ENCODE data around the gene RORC.
"Not testable (repeated sequence)": the region's sequence is repeated elsewhere in the genome, so short reads cannot be mapped to it uniquely, and the experiment has no call there.

Gene RORC

DNA sequence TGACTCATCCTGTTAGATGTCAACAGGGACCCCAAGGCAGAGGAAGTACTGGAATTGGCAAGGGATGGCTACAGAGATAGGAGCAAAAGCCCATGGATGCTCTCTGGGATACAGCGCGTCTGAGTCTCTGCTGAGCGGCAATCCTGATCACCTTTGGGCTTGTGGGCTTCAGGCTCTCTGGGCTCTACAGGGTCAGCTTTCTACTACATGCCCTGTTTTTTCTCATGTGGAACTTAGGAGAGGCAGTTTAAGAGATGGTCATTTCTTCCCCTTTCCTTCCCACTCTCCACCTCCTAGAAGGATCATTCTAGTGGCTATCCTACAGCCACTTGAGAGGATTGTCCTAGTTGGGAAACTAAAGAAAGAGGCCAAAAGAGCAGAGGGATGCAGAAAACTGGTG lies 27.7 kb downstream of the RORC start:
- no peak for DNase-seq

DNA sequence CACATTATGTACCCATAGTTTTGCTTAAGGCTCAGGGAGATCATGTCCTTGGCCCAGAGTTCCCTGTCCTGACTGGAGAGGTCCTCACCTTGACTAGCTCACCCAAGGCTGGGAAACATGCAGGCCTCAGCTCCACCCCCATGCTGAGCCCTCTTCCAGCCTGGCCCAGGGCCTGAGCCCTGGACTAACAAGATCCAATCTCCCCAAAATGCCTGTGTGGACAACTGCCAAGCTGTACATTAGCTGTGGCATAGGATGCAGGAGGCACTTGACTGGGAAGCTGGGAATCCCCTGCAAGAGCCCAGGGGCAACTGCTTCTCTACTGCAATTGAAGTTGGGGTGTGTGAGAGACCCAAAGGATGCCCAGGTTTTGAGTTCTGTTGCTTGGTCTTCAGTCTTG lies 28.4 kb downstream of the RORC start:
- no peak for DNase-seq

DNA sequence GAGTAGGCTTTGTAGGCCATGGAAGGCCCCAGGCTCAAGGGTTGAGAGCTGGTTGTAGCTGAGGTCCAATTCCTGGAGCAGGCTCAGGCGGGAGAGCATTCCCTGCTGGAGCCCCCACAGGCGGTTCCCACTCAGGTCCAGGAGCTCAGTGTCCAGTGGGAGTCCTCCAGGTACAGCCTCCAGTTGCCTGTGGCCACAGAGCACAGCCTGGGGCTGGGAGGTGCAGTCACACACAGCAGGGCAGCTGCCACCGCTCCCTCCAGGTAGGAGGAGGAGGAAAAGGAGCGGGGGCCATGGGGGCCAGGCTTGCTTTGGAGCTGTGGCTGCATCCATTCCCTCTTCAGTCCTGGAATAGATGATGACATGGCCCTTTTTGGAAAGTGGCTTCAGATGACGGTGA lies 29.2 kb downstream of the RORC start:
- no peak for DNase-seq

DNA sequence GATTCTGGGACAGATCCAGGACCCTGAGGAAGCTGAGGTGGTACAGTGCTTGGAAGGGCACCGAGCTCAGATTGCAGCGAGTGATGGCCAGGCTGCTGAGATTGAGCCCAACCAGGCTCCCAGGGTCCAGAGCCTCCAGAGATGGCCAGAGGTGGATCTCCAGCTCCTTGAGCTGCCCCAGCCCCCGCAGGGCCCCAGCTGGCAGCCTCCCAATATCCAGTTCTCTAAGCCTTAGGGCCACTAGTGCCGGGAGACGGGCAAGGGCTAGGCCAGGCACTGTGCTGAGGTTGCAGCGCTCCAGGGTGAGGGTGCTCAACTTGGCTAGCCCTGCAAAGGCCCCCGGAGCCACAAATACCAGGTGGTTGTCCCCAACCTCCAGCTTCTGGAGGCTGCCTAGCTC lies 29.8 kb downstream of the RORC start:
- DNase-seq: no peak

DNA sequence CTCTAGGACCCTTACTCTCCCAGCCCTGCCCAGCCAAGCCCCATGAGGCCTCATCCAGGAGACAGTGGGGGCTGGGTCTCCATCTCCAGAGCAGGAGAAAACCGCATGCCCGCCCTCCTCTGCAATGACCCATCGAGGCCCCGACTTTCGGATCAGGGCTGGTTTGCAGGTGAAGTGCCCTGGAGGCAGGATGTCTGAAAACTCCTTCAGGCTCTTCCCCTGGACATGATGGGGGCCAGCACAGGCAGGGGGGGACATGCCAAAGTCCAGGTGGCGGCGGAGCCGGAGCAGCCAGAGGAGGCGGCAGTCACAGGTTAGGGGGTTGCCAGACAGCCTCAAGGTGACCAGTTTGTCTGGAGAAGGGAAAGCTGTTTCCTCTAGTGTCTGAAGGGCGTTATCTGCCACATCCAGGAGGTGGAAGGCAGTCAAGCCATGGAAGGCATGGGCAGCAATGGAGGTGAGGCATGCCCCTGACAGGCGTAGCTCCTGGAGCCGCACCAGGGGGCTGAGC lies 30.2 kb downstream of the RORC start:
- DNase-seq: no peak

DNA sequence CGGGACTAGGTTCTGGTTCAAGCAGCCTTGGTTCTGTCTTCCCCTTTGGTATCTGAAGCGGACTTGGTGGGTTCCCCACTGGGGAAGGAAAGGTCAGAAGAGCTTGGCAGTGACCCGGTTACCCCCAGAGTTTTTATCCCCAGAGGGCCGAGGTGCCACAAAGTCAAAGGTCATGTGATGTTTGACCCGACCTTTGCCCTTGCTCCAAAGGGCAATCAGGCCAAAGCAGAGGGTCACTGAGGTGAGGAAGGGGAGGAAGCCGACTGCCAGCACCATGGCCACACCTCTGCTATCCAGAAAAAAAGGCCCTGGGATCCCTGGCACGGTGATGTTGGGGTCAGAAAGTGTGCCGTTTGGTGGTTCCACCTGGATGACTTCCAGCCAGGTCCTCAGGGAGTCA lies 30.8 kb downstream of the RORC start:
- DNase-seq: no peak

DNA sequence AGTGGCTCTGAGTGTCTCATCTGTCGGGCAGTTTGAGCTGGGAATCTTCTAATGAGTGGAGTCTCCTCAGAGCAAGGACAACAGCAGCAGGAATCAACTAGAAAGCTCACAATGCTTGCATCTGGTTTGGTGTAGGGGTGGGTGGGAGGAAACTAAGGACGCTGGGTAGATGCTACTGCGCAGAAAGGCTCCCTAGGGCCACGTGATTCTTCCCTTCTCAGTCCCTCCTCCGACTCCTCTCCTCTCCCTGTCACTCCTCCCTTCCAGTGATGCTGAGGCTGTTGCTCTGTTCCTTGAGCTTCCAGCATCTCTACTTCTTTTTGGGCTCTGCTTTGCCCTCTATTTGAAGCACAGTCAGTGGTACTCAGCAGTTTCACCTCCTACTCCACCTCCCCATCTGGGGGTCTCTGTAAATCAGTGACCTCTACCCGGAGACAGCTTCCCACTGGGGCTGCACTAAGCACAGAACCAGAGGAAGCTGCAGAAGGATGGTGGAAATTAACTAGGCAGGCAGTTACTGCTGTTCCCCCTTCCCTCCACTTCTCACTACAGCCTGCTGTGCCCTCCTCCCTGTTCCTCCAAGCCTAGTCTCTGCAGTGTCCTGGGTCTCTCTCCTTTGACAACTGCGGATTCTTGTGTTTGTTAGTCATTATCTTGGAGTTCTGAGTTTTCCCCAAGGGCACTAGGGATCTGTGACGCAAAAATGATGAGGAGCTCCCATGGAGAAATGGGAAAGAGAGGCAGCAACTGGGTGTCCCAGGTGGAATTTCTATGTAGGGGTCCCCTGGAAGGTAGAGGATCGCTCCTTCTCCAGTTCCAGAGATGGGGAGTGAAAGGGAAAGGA lies 32.2 kb downstream of the RORC start:
- DNase-seq: no peak

DNA sequence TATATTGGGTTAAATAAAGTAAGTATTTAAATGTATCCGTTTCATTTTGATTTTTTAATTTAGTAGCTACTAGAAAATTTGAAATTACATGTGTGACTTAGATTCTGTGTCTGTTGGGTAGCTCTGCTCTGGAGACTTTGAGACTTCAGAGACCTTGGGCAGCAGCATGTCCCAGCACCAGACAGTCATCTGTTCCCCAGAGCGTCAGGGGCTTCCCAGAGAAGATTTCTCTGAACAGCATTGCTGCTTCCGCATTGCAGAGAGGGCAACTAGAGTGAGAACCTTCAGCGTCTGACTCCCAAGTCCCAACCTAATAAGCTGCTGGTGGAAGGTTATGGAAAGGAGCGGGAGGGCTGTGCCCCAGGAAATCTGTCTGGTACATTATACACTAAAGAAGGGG lies 33.0 kb downstream of the RORC start:
- no peak for DNase-seq

DNA sequence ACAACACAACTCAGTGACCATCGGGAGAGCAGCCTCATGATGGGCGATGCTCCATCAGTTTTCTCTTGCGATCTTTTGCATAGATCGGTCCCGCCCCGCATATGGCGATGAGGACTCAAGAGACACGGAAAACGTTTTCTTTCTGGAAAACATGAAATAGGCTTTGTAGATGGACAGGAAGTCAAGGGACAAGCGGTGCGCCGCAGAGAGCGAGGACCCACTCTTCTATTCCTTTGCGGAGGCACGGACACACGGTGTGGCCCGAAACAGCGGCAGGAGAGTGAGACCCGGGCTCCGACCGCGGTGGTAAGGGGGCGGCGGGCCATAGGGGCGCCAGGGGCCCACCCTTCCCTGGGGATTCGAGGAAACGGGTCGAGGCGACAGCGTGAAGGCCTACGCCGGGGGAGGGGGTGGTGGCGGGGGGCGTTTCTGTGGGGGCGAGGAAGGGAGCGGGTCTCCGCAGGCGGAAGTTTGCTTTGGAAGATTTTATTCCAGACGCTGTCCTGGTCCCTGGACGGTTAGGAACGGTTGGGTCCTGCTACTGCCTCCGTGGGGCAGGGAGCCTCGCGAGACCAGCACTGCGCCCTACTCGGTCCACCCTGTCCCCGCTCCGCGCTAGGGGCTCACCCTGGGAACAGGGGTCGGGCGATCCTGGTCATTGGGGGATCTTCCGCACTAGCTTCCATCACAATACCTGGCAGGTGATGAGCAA lies 40.5 kb downstream of the RORC start:
- DNase-seq: no peak

DNA sequence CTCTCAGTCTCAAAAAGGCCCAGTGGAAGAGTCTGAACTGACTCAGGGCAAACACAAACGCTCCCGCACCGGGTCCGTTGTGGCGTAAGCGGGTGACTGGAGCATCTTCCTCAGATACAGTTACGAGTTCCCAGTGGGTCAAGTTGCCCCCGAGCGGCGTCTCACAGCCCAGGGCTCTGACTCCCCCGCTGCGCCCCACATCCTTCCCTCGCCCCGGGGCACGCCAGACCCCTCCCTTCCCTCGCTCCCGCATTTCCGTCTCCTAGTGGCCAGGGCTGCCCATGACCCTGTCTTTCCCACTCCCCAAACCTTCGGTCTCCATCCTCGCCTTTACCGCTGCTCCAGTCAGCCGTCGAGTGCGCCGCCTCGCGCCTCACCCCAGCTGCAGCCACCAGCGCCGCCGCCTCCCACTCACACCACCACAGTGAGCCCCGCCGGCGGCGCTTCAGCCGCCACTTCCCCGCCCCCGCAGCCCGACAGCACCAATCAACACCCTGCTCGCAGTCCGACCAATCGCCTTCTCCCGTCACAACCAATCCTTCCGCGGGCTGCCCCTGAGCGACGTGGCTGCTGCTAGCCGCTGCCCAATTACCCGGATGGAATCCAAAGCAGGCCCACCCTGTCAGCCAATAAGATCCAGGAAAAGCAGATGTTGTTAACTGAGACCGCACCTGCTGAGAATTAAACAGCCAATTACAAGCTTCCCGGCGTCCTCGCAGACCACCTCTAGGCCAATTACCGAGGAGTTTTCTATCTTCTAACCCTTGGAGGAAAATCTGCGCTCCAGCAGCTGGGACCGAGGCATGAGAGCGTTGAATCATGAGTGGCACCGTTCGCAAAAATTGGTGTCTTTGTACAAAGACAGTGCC lies 41.3 kb downstream of the RORC start, which contains the start of gene TDRKH:
Gene TDRKH (minus strand): TSS at position 430 of the 869 bp plus-strand sequence. CDS start 7,478 bp downstream, outside the sequence.
- peak; percentile 99 for DNase-seq

DNA sequence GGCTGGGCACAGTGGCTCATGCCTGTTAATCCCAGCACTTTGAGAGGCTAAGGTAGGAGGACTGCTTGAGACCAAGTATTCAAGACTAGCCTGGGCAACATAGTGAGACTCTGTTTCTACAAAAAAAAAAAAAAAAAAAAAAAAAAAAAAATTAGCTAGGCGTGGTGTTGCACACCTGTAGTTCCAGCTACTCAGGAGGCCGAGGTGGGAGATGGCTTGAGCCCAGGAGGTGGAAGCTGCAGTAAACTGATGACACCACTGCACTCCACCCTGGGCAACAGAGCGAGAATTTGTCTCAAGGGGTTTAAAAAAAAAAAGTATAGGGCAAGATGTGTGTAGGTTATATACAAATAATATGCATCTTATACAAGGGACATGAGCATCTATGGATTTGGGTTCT lies 43.9 kb downstream of the RORC start:
- no peak for DNase-seq

DNA sequence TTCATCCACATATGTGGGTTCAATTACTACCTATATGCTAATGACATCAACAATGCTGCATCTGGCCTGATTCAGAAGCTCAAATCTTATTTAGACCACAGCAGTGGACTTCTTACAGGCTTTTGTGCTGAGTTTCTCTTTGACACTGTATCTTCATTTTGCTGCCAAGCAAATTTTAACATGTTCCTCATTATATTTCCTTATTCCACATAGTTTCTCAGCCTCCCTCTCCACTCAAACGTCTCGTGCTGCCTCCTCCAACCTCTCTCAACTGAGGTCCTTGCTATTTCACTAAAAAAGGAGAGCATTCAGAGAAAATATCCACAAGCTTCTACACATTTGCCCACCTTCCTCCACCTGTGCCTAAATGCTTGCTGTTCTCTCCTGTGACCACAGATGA lies 47.8 kb downstream of the RORC start:
- no peak for DNase-seq

DNA sequence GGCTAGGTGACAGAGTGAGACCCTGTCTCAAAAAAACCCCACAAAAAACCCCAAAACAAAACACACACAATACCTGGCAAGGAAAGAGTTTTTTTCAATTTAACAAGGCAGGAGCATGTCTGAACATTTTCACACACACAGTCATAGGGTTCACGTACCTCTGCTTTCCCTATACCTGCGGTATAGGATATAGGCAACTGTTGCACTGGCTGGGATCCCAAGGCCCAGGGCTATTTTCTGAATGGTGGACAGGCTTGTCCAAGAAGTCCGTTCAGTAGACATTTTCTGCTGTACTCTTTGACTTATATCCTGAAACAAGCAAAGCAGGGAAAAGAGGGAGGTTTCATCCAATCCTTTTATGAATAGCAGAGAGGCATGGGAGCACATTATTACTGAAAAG lies 48.9 kb downstream of the RORC start:
- DNase-seq: no peak

DNA sequence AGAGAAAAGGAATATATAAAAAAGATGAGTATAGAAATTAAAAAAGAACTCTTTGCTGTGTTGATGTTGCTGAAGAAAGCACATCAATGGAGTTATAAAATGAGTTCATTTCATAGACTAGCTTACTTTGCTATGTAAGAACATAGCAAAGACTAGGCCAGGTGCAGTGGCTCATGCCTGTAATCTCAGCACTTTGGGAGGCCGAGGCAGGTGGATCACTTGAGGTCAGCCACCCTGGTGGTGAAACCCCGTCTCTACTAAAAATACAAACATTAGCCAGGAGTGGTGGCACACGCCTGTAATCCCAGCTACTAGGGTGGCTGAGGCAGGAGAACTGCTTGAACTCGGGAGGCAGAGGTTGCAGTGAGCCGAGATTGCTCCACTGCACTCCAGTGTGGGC lies 49.6 kb downstream of the RORC start:
- DNase-seq: not testable (repeated sequence)

DNA sequence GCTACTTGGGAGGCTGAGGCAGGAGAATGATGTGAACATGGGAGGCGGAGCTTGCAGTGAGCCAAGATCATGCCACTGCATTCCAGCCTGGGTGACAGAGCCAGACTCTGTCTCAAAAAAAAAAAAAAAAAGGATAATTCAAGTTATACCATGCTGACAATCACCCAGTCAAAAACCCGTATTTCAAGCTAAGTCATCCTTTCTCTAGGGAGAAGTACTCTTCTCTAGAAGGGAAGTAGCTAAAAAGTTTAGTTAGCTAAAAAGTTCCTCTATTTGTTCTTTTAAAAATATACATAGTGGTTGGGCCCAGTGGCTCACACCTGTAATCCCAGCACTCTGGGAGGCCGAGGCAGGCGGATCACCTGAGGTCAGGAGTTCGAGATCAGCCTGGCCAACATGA lies 50.9 kb downstream of the RORC start:
- not testable (repeated sequence) for DNase-seq

DNA sequence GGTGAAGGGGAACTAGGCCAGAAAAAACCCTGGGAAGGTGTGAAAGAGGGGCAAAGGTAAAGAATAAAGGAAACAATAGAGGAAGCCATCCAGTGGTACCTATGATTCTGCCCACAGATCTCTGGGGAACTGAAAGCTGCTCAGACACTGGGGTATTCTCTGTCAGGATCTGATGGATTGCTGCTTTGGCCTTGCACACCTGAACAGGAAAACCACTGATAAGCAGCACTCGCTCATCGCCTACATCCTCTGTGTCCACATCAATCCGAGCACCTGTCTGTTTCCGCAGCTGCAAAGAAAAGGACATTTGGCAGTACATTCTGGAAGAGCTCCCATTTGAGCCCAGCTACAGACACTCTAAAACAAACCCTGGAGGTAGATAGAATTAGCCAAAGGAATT lies 51.8 kb downstream of the RORC start:
- DNase-seq: no peak

DNA sequence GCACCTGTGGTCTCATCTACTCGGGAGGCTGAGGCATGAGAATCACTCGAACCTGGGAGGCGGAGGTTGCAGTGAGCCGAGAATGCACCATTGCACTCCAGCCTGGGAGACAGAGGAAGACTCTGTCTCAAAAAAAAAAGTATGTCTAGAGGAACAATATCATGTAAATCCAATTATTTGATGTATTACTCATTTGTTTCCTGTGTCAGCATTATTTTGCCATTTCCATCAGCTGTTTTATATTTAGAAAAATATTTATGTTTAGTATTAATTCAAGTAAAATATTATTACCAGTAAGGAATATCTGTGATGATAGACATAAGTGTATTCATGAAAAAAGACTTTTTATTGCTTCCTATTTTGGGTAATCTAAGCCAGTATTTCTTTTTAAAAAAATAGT lies 54.3 kb downstream of the RORC start:
- DNase-seq: no peak

DNA sequence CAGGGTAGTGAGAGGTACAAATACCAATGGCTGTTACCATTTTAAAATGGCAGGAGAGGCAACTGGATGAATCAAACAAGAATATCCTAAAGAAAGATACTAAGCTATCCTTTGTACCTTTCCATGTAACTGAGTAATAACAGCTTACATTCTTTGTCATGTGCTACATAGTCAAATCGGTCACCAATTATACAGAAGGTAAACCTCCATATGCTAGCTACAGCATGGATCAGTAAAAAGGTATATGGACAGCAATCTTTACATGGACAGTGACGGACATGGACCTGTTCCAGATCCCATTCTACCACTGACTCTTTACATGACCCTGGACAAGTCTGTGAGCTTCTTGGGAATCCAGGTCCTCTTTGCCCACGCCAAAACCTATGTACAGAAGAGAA lies 54.9 kb downstream of the RORC start:
- no peak for DNase-seq

DNA sequence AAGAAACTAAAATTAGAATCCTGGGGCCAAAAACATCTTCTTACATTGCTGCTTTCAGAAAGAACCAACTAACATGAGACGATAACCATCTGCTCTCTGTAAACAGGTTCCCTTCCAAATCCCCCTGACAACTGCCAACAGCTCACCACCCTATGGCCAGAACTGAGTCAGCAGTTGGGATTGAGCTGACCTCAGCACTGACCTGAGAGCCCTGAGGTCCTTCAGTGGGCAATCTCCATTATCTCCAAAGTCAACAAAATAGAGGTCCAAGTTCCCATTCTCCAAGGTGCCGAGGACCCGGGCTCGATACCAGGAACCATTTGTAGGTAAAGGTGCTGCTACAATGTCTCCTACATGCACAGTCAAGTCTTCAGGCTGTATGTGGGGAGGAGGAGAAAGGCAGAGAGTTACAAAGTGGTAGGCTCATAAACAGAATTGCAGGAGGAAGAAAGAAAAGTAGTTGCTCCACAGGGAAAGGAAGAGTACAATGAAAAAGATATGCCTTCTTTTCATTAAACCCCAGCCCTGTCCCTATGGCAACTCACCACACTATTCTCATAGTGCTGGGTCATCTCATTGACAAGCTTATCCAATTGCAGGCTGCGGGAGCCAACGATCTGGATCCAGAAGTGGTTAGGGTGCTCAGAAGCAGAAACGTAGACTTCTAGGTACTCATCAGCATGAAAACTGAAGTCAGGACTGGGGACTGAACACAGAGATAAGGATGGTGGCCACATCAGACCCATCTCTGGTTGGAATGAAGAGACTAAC lies 55.5 kb downstream of the RORC start:
- no peak for DNase-seq

DNA sequence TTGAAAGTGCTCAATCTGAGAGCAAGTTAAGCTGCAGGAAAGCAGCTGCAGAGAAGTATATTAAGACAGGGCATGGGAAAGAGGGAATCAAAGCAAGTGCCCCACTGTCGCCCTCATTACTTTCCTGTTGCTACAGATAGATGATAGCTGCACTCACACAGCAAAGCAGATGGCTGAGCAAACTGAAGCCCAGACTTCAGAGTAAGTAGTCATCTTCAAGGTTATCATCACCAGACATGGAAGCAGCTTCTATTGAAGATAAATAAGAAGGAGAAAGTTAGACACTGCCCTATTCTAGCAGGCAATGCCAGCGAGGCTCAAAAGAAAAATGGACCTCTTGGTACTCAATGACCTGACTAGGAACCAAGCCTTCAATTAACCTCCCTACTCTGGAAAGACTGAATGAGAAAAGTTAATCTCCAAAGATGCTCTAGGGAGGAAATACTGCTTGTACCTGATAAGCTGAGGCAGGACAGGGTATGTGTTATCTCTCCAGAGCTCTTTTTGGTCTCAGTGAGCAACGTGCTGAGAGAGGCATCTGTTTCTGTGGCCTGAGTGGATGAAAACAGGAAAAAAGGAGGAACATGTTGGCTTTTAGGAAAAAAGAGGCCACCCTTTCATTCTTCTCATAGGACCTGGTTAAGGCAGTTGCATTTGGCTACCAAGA lies 57.2 kb downstream of the RORC start:
- DNase-seq: no peak

DNA sequence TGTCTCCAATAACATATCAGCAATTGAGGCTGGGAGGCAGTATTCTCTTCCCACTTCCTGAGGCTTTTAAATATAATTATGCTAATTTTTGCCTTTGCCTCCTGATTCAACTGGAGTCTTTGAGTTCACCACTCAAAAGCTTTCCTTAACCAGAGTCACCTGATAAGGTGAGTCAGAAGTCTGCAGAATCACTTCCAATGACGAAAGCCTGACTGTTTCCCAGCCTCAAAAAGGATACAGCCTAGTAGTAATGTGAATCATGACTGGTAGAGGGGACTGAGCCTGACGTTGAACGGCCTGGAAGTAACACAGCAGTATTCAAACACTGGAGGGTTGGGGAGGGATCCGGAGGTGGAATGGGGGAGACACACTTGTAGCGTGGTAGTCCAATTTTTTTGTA lies 57.9 kb downstream of the RORC start:
- DNase-seq: no peak

DNA sequence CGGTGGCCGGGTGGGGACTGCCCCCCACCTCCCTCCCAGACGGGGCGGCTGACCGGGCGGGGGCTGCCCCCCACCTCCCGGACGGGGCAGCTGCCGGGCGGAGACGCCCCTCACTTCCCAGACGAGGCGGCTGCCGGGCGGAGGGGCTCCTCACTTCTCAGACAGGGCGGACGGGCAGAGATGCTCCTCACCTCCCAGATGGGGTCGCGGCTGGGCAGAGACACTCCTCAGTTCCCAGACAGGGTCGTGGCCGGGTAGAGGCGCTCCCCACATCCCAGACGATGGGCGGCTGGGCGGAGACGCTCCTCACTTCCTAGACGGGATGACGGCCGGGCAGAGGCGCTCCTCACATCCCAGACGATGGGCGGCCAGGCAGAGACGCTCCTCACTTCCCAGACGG lies 62.3 kb downstream of the RORC start:
- DNase-seq: not testable (repeated sequence)

Data from NCI-H2029 treated with DMSO at 0.1 percent for 48 hours (cell line).